HepG2 (cell line): Measurements from ENCODE around the gene DNTTIP2. TPM values are rescaled to one million over a fixed set of nuclear protein-coding genes. Genes with fewer than 3 reads are reported as not detected.

Experiments
- AGO2 ChIP-seq: fragments of 200-400 bp; formaldehyde crosslinking; optimal IDR thresholded peaks from 2 replicates; pipeline ENCODE3; 2017; ENCODE audit warnings: mild to moderate bottlenecking, low read depth, low read length, moderate library complexity
- CHD4 ChIP-seq: fragments of 200-600 bp; sonication (generic); IDR thresholded peaks from 2 replicates; pipeline ENCODE4 v1.7.0; 2017; ENCODE audit warnings: mild to moderate bottlenecking, low read length, borderline replicate concordance
- FOXA3 ChIP-seq: IDR thresholded peaks from 2 replicates; pipeline ENCODE4 v1.6.1; 2016; ENCODE audit warnings: missing genetic modification reagents, missing compliant biosample characterization
- KDM1A ChIP-seq: IDR thresholded peaks from 2 replicates; pipeline ENCODE4 v1.6.1; 2016; ENCODE audit warnings: missing compliant biosample characterization
- KDM5B ChIP-seq: sonication (generic); formaldehyde crosslinking; IDR thresholded peaks from 2 replicates; pipeline ENCODE4 v1.4.0; 2020; ENCODE audit warnings: missing genetic modification reagents, mild to moderate bottlenecking, borderline replicate concordance
- KMT2A ChIP-seq: sonication (generic); formaldehyde crosslinking; IDR thresholded peaks from 2 replicates; pipeline ENCODE4 v1.4.0; 2020; ENCODE audit warnings: missing genetic modification reagents
- LBX2 ChIP-seq: sonication (generic); formaldehyde crosslinking; IDR thresholded peaks from 2 replicates; pipeline ENCODE4 v1.5.0; 2020; ENCODE audit warnings: missing genetic modification reagents, mild to moderate bottlenecking, borderline replicate concordance
- MIER2 ChIP-seq: IDR thresholded peaks from 2 replicates; pipeline ENCODE4 v1.6.1; 2016; ENCODE audit warnings: missing biosample characterization, missing genetic modification reagents
- POLR2AphosphoS5 ChIP-seq: IDR thresholded peaks from 2 replicates; pipeline ENCODE4 v1.6.1; 2012; ENCODE audit warnings: low read depth, low read length
- POLR2G ChIP-seq: fragments of 200-400 bp; formaldehyde crosslinking; IDR thresholded peaks from 2 replicates; pipeline ENCODE4 v1.6.1; 2018; ENCODE audit warnings: mild to moderate bottlenecking, low read depth, low read length, moderate library complexity
- REPIN1 ChIP-seq: sonication (generic); formaldehyde crosslinking; IDR thresholded peaks from 2 replicates; pipeline ENCODE4 v1.8.0; 2022; ENCODE audit warnings: missing genetic modification reagents, low read depth, mild to moderate bottlenecking, borderline replicate concordance
- ZBTB38 ChIP-seq: sonication (generic); formaldehyde crosslinking; IDR thresholded peaks from 2 replicates; pipeline ENCODE4 v1.5.1; 2020; ENCODE audit warnings: mild to moderate bottlenecking, missing genetic modification reagents
- ZFP1 ChIP-seq: IDR thresholded peaks from 2 replicates; pipeline ENCODE4 v1.6.1; 2016
- ZFP41 ChIP-seq: sonication (generic); formaldehyde crosslinking; IDR thresholded peaks from 2 replicates; pipeline ENCODE4 v1.4.0; 2020; ENCODE audit warnings: mild to moderate bottlenecking, missing genetic modification reagents, borderline replicate concordance
- ZNF362 ChIP-seq: sonication (generic); formaldehyde crosslinking; IDR thresholded peaks from 2 replicates; pipeline ENCODE4 v1.4.0; 2020; ENCODE audit warnings: missing genetic modification reagents, mild to moderate bottlenecking, borderline replicate concordance
- ZNF567 ChIP-seq: sonication (generic); formaldehyde crosslinking; IDR thresholded peaks from 2 replicates; pipeline ENCODE4 v1.8.1; 2023; ENCODE audit warnings: mild to moderate bottlenecking, missing genetic modification reagents, borderline replicate concordance
- ZNF773 ChIP-seq: sonication (generic); formaldehyde crosslinking; IDR thresholded peaks from 2 replicates; pipeline ENCODE4 v1.4.0; 2020; ENCODE audit warnings: missing genetic modification reagents, borderline replicate concordance
- ZSCAN21 ChIP-seq: sonication (generic); formaldehyde crosslinking; IDR thresholded peaks from 2 replicates; pipeline ENCODE4 v1.8.0; 2022; ENCODE audit warnings: mild to moderate bottlenecking, missing genetic modification reagents, moderate library complexity, borderline replicate concordance
- polyA plus RNA-seq, 8 experiments: library from polyadenylated mRNA; depleted of rRNA in 3 of 8; stranded (reverse) in 7 of 8; unstranded in 1 of 8; fragments of >200 nt; fragmentation: Illumina TruSeq in 4 of 8; extraction: Trizol in 4 of 8; gene quantifications; 2 replicates each; pipeline versions ENCODE4 v1.2.1 to v1.2.3, GENCODE V29; 2011 to 2016; ENCODE audit warnings: low read depth in 4 of 8, missing spikeins in 1 of 8, mixed read lengths in 1 of 8; ENCODE audit not compliant: insufficient read depth in 1 of 8
- total RNA-seq, 5 experiments: library from RNA; depleted of rRNA; stranded (reverse); fragments of >200 nt; fragmentation: Illumina TruSeq; extraction: Trizol; gene quantifications; 2 replicates each; pipeline ENCODE4 v1.2.3, GENCODE V29; 2016; ENCODE audit warnings: low read depth in 1 of 5
- TF ChIP-seq, protein P1 (sequence below): sonication (generic); formaldehyde crosslinking; IDR thresholded peaks from one replicate; pipeline ENCODE4 v1.5.1; 2020; ENCODE audit warnings: mild to moderate bottlenecking, missing genetic modification reagents; ENCODE audit errors: not compliant biosample characterization

The DNTTIP2 gene
- total and polyA plus RNA-seq, 2 of the 13 experiments (the other 11 are each of a cell fraction or from before 2014, with no cell fraction given), result 11.4 to 63.3 TPM

DNA sequence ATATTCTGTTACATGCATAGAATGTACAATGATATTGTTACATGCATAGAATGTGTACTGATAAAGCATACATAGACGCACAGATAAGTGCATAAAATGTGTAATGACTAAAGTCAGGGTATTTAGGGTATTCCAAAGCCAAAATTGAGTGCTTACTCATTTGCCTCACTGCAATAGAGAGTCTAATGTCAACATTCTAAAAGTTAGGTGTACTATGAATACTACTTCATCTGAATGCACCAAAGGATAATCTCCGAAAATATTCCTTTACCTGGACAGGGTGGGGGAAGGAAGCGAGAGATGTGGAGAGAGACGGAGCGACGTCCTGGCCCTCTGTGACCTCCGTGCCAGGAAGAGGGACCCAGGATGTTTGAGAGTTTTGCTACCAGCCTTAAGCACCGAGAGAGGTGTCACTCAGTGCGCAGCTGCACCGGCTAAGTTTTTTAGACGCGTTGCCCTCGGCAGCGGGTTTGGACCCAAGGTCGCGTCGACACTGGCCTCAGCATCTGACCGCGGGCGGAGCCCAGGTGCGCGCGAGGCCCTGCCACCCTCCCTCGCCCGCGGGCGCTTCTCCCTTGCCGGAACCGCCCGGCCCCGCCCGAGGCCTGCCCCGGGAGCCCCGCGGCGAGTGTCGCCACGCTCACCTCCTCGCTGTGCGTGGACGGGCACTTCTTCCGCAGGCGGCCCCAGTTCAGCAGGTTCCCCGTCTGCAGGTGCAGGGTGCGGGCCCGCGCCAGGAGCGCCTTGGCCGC, 29.6 kb upstream of the DNTTIP2 start (continued):
- TF ChIP-seq, protein P1, sequence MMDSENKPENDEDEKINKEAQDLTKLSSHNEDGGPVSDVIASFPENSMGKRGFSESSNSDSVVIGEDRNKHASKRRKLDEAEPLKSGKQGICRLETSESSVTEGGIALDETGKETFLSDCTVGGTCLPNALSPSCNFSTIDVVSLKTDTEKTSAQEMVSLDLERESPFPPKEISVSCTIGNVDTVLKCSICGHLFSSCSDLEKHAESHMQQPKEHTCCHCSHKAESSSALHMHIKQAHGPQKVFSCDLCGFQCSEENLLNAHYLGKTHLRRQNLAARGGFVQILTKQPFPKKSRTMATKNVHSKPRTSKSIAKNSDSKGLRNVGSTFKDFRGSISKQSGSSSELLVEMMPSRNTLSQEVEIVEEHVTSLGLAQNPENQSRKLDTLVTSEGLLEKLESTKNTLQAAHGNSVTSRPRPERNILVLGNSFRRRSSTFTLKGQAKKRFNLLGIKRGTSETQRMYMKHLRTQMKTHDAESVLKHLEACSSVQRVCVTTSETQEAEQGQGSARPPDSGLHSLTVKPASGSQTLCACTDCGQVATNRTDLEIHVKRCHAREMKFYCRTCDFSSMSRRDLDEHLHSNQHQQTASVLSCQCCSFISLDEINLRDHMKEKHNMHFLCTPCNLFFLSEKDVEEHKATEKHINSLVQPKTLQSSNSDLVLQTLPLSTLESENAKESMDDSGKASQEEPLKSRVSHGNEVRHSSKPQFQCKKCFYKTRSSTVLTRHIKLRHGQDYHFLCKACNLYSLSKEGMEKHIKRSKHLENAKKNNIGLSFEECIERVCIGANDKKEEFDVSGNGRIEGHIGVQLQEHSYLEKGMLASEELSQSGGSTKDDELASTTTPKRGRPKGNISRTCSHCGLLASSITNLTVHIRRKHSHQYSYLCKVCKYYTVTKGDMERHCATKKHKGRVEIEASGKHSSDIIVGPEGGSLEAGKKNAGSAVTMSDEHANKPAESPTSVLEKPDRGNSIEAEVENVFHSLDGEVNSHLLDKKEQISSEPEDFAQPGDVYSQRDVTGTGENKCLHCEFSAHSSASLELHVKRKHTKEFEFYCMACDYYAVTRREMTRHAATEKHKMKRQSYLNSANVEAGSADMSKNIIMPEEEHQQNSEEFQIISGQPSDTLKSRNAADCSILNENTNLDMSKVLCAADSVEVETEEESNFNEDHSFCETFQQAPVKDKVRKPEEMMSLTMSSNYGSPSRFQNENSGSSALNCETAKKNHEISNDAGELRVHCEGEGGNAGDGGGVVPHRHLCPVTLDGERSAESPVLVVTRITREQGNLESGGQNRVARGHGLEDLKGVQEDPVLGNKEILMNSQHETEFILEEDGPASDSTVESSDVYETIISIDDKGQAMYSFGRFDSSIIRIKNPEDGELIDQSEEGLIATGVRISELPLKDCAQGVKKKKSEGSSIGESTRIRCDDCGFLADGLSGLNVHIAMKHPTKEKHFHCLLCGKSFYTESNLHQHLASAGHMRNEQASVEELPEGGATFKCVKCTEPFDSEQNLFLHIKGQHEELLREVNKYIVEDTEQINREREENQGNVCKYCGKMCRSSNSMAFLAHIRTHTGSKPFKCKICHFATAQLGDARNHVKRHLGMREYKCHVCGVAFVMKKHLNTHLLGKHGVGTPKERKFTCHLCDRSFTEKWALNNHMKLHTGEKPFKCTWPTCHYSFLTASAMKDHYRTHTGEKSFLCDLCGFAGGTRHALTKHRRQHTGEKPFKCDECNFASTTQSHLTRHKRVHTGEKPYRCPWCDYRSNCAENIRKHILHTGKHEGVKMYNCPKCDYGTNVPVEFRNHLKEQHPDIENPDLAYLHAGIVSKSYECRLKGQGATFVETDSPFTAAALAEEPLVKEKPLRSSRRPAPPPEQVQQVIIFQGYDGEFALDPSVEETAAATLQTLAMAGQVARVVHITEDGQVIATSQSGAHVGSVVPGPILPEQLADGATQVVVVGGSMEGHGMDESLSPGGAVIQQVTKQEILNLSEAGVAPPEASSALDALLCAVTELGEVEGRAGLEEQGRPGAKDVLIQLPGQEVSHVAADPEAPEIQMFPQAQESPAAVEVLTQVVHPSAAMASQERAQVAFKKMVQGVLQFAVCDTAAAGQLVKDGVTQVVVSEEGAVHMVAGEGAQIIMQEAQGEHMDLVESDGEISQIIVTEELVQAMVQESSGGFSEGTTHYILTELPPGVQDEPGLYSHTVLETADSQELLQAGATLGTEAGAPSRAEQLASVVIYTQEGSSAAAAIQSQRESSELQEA (CRISPR knock-in tag), result no peak
- no peak for TF ChIP-seq ZBTB38 (CRISPR knock-in tag)
- no peak for TF ChIP-seq KDM1A
- no peak; the same call in 1 of the 2 replicates for TF ChIP-seq KMT2A (CRISPR knock-in tag)
- TF ChIP-seq ZSCAN21 (CRISPR knock-in tag), result no peak; the same call in 1 of the 2 replicates
- TF ChIP-seq POLR2AphosphoS5, result 0 out of 2 replicates have a peak, but pooled peaks have one; percentile 6
- no peak for TF ChIP-seq MIER2 (CRISPR knock-in tag)
- TF ChIP-seq ZNF362 (CRISPR knock-in tag), result peak; percentile 48; the same call in 1 of the 2 replicates
- TF ChIP-seq LBX2 (CRISPR knock-in tag), result peak; percentile 42; the same call in 1 of the 2 replicates
- no peak for TF ChIP-seq ZNF567 (CRISPR knock-in tag)
- TF ChIP-seq FOXA3, result no peak
- no peak for TF ChIP-seq CHD4
- TF ChIP-seq POLR2G, result 0 out of 2 replicates have a peak, but pooled peaks have one; percentile 3
- TF ChIP-seq ZFP41 (CRISPR knock-in tag), result no peak
- TF ChIP-seq ZNF773 (CRISPR knock-in tag), result peak; percentile 49; the same call in 1 of the 2 replicates
- TF ChIP-seq KDM5B, result peak; percentile 52
- TF ChIP-seq AGO2, result peak; percentile 56
- TF ChIP-seq ZFP1, result no peak
- TF ChIP-seq REPIN1 (CRISPR knock-in tag), result no peak
